ENCODE measurements around the gene ITK. TPM values are rescaled to one million over a fixed set of nuclear protein-coding genes. Genes with fewer than 3 reads are reported as not detected.

Gene ITK
- polyA plus RNA-seq, 1 donor (not counting 4 experiments of a cell fraction or from before 2014, with no cell fraction given), result not detected

DNA sequence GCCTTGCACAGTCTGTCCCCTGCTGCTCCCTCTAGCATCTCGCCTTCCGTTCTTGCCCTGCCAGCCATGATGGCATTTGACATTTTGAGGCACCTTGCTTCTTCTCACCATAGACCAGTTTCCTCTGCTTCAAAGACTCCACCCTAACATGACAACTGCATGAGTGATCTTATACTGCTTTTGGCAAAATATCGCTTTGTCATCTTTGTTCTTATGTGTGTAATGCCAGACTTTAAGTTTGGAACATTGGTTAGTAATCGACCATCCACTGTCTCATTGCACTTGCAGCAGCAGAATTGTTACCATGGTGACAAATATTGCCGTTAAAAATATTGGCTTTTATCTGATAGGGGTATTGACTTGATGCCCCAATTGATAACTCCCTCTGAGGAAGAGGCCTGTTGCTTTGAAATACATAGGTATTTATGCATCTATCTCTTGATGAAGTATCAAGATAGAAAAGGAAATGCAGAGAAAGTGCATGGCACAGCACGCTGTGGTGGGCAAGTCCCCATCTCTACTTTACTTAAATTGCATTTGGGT is 21.4 kb upstream of the ITK start:
- FAIRE-seq, result no peak
- H3K9ac ChIP-seq (ENCODE audit: control insufficient read depth, extremely low read depth, insufficient read depth, low read length), result no peak overlapping the region
- no peaks in the 10 kb centered on the region for H3K79me2 ChIP-seq (ENCODE audit: control insufficient read depth, insufficient read depth, low read length)
- DNase-seq (ENCODE audit: low read depth, low spot score), result no peak
- no peaks in the 10 kb centered on the region for H3K9me1 ChIP-seq (ENCODE audit: control insufficient read depth, extremely low read depth, insufficient read depth, low read length)
- no peak overlapping the region for H3K4me2 ChIP-seq (ENCODE audit: control insufficient read depth, extremely low read depth, insufficient read depth, low read depth, low read length)
- no peaks in the 10 kb centered on the region for H3K36me3 ChIP-seq (ENCODE audit: control insufficient read depth in 2 of 2, extremely low read depth in 1 of 2, insufficient read depth in 2 of 2, low read length in 2 of 2)
- TF ChIP-seq, protein P1, sequence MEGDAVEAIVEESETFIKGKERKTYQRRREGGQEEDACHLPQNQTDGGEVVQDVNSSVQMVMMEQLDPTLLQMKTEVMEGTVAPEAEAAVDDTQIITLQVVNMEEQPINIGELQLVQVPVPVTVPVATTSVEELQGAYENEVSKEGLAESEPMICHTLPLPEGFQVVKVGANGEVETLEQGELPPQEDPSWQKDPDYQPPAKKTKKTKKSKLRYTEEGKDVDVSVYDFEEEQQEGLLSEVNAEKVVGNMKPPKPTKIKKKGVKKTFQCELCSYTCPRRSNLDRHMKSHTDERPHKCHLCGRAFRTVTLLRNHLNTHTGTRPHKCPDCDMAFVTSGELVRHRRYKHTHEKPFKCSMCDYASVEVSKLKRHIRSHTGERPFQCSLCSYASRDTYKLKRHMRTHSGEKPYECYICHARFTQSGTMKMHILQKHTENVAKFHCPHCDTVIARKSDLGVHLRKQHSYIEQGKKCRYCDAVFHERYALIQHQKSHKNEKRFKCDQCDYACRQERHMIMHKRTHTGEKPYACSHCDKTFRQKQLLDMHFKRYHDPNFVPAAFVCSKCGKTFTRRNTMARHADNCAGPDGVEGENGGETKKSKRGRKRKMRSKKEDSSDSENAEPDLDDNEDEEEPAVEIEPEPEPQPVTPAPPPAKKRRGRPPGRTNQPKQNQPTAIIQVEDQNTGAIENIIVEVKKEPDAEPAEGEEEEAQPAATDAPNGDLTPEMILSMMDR (optimal IDR thresholded peaks at IDR 0.05 in 1 of 3, IDR thresholded peaks at IDR 0.05 in 1 of 3, conservative IDR thresholded peaks at IDR 0.05 in 1 of 3; ENCODE audit: extremely low read depth in 1 of 3, insufficient read depth in 2 of 3, low read length in 3 of 3), result no peak
- no peak for TF ChIP-seq EZH2 (IDR thresholded peaks at IDR 0.05; ENCODE audit: low read length)
- no peaks in the 10 kb centered on the region for H3K27me3 ChIP-seq (ENCODE audit: control insufficient read depth, extremely low read depth, insufficient read depth, low read length)
- no peak overlapping the region for H3K4me3 ChIP-seq (ENCODE audit: control insufficient read depth in 2 of 3, extremely low read depth in 1 of 3, insufficient read depth in 2 of 3, low read depth in 1 of 3, low read length in 3 of 3)
- H3K9me3 ChIP-seq (ENCODE audit: control insufficient read depth, low read depth, low read length), result no peaks in the 10 kb centered on the region
- no peak overlapping the region for H2AFZ ChIP-seq (ENCODE audit: control insufficient read depth, low read length)
- H4K20me1 ChIP-seq (ENCODE audit: control insufficient read depth, extremely low read depth, insufficient read depth, low read length), result no peaks in the 10 kb centered on the region
- H3K27ac ChIP-seq (ENCODE audit: control insufficient read depth, insufficient read depth, low read length), result no peak overlapping the region
- dilution Hi-C loops (cut with MboI; ENCODE audit: extremely low pct_ligation_motif_present, low sequenced_read_pairs), result no loop called here
- H3K4me1 ChIP-seq (ENCODE audit: control insufficient read depth, extremely low read depth, insufficient read depth, low read length), result no peaks in the 10 kb centered on the region

DNA sequence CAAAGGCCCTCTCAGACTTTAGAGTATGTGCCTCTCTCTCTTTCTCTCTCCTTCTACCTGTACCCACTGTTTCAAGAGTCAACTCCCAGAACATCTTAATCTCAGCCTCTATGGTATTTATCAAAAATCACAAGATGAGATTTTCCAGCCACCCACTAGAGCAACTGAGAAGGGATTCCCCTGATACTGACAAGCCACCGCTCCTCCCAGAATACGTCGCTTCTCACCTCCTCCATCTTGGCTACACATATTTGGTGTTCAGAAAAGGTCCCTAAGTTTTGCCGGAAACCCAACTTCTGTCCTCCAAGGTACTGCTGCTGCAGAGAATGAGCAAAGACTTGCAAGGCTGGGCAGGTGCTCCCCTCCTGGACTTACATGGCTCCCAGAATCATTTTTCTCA is 20.6 kb upstream of the ITK start:
- Histone ChIP-seq H3K4me3 (ENCODE audit: control insufficient read depth in 2 of 3, extremely low read depth in 1 of 3, insufficient read depth in 2 of 3, low read depth in 1 of 3, low read length in 3 of 3) (no peak overlapping the region), H3K9me3 (ENCODE audit: control insufficient read depth, low read depth, low read length) (no peaks in the 10 kb centered on the region), H4K20me1 (ENCODE audit: control insufficient read depth, extremely low read depth, insufficient read depth, low read length) (no peaks in the 10 kb centered on the region), H3K27ac (ENCODE audit: control insufficient read depth, insufficient read depth, low read length) (no peak overlapping the region), H3K27me3 (ENCODE audit: control insufficient read depth, extremely low read depth, insufficient read depth, low read length) (no peaks in the 10 kb centered on the region), H3K79me2 (ENCODE audit: control insufficient read depth, insufficient read depth, low read length) (no peaks in the 10 kb centered on the region), H3K36me3 (ENCODE audit: control insufficient read depth in 2 of 2, extremely low read depth in 1 of 2, insufficient read depth in 2 of 2, low read length in 2 of 2) (no peaks in the 10 kb centered on the region), H3K9ac (ENCODE audit: control insufficient read depth, extremely low read depth, insufficient read depth, low read length) (no peak overlapping the region), H3K9me1 (ENCODE audit: control insufficient read depth, extremely low read depth, insufficient read depth, low read length) (no peaks in the 10 kb centered on the region), H3K4me2 (ENCODE audit: control insufficient read depth, extremely low read depth, insufficient read depth, low read depth, low read length) (no peak overlapping the region), H2AFZ (ENCODE audit: control insufficient read depth, low read length) (no peak overlapping the region), H3K4me1 (ENCODE audit: control insufficient read depth, extremely low read depth, insufficient read depth, low read length) (no peaks in the 10 kb centered on the region)
- no peak for DNase-seq (ENCODE audit: low read depth, low spot score)
- TF ChIP-seq, protein P1 (optimal IDR thresholded peaks at IDR 0.05 in 1 of 3, IDR thresholded peaks at IDR 0.05 in 1 of 3, conservative IDR thresholded peaks at IDR 0.05 in 1 of 3; ENCODE audit: extremely low read depth in 1 of 3, insufficient read depth in 2 of 3, low read length in 3 of 3), result no peak
- no peak for TF ChIP-seq EZH2 (IDR thresholded peaks at IDR 0.05; ENCODE audit: low read length)
- FAIRE-seq, result no peak
- dilution Hi-C loops (cut with MboI; ENCODE audit: extremely low pct_ligation_motif_present, low sequenced_read_pairs), result no loop called here
